ENCODE measurements around the gene TRAF5. TPM values are rescaled to one million over a fixed set of nuclear protein-coding genes. Genes with fewer than 3 reads are reported as not detected.
A peak's percentile ranks its signal among the peaks of the same experiment; 100 is the strongest.

The TRAF5 gene
- total RNA-seq, 4 donors from 2014 or later = 1.5 to 3.9 (median 1.8) TPM

DNA sequence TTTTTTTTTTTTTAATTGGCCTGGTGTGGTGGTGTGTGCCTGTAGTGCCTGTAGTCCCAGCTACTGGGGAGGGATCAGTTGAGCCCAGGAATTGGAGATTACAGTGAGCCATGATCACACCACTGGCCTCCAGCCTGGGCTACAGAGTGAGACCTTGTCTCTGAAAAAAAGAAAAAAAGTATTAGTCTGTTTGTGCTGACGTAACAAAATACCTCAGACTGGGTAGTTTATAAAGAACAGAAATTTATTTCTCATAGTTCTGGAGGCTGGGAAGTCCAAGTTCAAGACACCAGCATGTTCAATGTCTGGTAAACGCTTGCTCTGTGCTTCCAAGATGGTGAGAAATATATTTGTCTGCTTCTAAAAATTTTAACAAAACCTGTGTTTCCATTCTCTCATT lies 25.8 kb downstream of the TRAF5 start:
- intact Hi-C loops (cut with DNase I; ENCODE audit: low total_unique reads) = no loop called here
- DNase-seq (ENCODE audit: low spot score in 2 of 2) = no peak
- 97 to 99% methylated on average over 2 of the region's 2 CpGs for WGBS, 2 donors
- TF ChIP-seq POLR2A (IDR thresholded peaks at IDR 0.05) (no peak), CTCF (IDR thresholded peaks at IDR 0.05) (no peak)
- no peak overlapping the region for H3K4me3 ChIP-seq (ENCODE audit: low read depth, poor library complexity, severe bottlenecking)

DNA sequence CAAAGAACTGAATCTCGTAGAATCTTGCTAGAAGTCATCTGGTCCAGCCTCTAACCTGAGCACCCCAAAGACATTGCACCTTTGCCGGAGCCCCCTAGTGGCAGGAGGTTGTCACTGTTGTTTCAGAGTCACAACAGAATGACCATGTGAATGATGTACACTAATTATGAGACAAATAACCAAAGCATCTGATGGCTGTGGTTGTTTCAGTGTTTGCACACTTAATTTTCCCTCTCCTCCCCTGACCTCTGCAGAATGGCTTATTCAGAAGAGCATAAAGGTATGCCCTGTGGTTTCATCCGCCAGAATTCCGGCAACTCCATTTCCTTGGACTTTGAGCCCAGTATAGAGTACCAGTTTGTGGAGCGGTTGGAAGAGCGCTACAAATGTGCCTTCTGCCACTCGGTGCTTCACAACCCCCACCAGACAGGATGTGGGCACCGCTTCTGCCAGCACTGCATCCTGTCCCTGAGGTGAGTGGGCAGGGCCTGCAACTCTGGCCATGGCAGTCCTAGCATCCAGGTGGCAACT lies 26.4 kb downstream of the TRAF5 start:
- 85 to 88% methylated on average over 8 of the region's 8 CpGs for WGBS, 2 donors
- TF ChIP-seq CTCF (IDR thresholded peaks at IDR 0.05) (no peak), POLR2A (IDR thresholded peaks at IDR 0.05) (no peak)
- peak in 1 of 2 donors; percentile 85 for DNase-seq (ENCODE audit: low spot score in 2 of 2)
- intact Hi-C loops (cut with DNase I; ENCODE audit: low total_unique reads) = no loop called here
- no peak overlapping the region for H3K4me3 ChIP-seq (ENCODE audit: low read depth, poor library complexity, severe bottlenecking)

- TF ChIP-seq POLR2A (IDR thresholded peaks at IDR 0.05) (no peak), CTCF (IDR thresholded peaks at IDR 0.05) (no peak)
- WGBS, 2 donors = 0% methylated on average over 1 of the region's 1 CpG
- intact Hi-C loops (cut with DNase I; ENCODE audit: low total_unique reads) = no loop called here
- no peak for DNase-seq (ENCODE audit: low spot score in 2 of 2)
- no peak overlapping the region for H3K4me3 ChIP-seq (ENCODE audit: low read depth, poor library complexity, severe bottlenecking)
Observed at GRCh38 chr1:211353562-211354212, 27.1 kb downstream of the TRAF5 start.

- no peak for DNase-seq (ENCODE audit: low spot score in 2 of 2)
Observed at GRCh38 chr1:211355873-211356272, 29.2 kb downstream of the TRAF5 start.

DNA sequence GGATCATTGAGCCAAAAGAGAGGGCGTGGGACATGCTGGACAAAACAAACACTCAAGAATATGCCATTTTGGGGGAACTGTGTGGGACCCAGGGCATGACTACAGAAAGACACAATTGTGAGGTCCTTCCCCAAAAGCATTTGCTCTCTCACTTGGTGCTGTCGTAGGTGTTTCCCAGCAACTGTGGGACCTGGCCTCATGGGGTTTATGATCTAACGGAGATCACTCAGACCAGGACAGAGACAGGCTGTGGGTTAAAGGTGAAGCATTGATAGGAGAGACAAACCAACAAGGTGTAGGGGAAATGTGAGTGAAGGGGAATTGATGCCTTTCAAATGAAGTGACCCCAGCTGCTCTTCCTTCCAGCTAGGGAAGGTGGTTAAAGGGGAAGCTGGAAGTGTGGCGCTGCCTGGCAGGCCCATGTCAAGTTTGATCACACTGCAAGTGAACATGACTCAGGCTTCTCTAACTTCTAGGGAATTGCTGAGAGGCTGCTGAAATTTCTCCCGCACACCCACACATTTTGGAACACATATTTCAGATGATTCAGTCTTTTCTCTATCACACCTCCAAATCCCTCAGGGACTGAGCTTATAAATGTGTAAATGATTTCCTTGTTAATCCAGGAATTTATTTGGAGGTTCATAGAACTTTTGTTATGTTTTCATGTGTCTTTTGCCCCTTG lies 30.2 kb downstream of the TRAF5 start:
- no peak overlapping the region for H3K4me3 ChIP-seq (ENCODE audit: low read depth, poor library complexity, severe bottlenecking)
- DNase-seq (ENCODE audit: low spot score in 2 of 2) = no peak
- 48 to 53% methylated on average over 5 of the region's 5 CpGs for WGBS, 2 donors
- no peak for TF ChIP-seq CTCF (IDR thresholded peaks at IDR 0.05)
- TF ChIP-seq POLR2A (IDR thresholded peaks at IDR 0.05) = no peak
- intact Hi-C loops (cut with DNase I; ENCODE audit: low total_unique reads) = no loop called here

More at GRCh38 chr1:211355873-211356272, 29.2 kb downstream of the TRAF5 start:
- no peak overlapping the region for H3K4me3 ChIP-seq (ENCODE audit: low read depth, poor library complexity, severe bottlenecking)
- no peak for TF ChIP-seq POLR2A (IDR thresholded peaks at IDR 0.05)
- no peak for TF ChIP-seq CTCF (IDR thresholded peaks at IDR 0.05)
- 91 to 95% methylated on average over 4 of the region's 4 CpGs for WGBS, 2 donors
- intact Hi-C loops (cut with DNase I; ENCODE audit: low total_unique reads) = no loop called here
